HG03103 (cell line): ENCODE data around the gene HLCS.

Experiments
- ATAC-seq: cut with Tn5 transposase; IDR thresholded peaks from one replicate; pipeline ENCODE4 v1.9.1; 2021; ENCODE audit warnings: low read depth; ENCODE audit not compliant: unreplicated experiment

The HLCS gene

GRCh38 chr21:36709030-36709867 is 257.2 kb downstream of the HLCS start:
- no peak for ATAC-seq

DNA sequence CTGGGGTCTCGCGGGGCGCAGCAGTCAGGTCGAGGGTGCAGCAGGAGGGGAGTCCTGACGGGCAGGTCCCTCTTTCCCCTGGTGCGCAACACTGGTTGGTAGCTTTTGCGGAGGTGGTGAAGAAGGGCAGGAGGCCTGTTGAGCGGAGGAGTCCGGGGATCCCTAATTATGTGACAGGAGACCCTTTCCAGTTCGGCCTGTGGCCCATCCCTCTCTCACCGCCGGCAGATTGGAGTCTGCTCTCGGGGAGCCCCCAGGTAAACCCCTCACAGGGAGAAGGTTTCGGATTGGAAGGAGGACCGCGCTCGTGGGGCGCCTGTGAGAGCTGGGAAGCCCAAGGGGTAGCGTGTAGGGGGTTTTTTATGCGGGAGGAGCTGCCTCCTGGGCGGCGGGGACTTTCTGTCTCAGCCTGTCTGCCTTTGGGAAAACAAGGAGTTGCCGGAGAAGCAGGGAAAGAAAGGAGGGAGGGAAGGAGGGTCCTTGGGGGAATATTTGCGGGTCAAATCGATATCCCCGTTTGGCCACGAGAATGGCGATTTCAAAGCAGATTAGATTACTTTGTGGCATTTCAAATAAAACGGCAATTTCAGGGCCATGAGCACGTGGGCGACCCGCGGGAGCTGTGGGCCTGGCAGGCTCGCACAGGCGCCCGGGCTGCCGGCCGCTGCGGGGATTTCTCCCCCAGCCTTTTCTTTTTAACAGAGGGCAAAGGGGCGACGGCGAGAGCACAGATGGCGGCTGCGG is 258.0 kb downstream of the HLCS start:
- no peak for ATAC-seq

DNA sequence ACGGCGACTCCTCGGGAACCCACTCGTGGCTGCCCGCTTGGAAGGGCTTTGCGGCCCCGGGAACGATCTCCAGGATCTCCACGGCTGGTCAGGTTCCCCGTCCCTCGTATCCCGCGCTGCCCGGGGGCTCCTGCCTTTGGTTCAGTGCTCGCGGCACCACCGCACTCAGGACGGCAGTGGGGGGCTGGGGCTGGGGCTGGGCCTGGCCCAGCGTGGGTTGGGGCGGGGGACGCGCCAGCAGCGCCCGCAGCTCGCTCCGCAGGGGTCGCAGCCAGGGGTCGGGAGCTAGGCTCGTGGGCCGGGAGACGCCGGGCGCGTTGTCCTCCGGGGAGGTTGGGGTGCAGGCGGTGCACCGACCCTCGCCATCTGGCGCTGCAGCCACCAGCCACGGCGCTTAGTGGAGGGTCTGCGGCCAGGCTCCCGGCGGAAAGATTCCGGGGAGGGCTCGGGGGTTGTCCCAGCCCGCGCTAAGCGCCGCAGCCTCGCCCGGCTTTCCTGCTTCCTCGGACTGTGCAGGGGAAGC is 258.6 kb downstream of the HLCS start:
- no peak for ATAC-seq

DNA sequence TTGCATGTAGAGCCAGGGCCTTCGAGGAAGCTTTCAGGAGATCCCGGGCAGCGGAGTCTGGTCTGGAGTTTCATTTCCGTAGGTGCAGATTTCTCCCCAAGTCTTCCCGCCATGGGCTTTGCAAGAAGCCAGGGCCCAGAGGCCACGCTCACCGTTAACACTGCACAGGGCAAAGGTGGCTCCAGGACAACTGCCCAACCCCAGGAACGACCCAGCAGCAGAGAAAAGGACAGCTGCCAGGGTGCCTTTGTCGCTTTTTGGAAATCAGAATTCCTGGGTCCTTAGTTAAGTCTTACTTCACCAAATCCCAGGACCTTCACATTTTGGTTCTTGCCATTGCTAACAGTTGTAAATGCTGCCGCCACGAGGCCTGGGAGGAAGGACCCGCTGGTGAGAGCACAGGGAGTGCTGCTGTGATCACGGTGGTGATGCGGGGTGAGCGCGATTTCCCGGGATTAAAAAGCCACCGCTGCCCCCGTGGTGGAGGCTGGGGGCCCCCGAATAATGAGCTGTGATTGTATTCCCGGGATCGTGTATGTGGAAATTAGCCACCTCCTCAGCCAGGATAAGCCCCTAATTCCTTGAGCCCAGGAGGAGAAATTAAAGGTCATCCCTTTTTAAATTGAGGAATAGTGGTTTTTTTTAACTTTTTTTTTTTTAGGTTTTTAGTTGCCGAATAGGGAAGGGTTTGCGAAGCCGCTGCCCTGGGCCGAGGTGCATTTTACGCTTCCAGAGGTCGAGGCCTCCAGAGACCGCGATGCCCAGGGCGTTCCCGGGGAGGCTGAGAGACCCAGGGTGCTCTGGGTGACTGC is 259.3 kb downstream of the HLCS start:
- ATAC-seq, result no peak

DNA sequence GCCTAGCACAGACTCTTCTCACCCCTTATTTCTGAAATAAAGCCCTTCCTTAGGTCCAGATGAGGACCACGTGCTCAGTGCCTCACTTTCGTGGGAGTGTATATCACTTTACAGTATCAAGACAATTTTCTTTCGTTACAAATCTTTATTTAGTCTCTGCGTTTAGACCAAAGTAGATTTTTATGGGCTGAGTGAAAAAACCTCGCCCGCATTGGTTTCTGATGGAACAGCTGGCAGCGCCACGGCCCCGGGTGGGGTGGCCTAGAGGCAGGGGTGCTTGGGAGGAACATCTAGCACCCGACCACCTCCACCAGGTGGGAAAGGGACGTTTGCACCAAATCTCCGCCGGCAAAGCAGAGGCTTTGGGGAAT is 260.0 kb downstream of the HLCS start:
- ATAC-seq, result no peak

DNA sequence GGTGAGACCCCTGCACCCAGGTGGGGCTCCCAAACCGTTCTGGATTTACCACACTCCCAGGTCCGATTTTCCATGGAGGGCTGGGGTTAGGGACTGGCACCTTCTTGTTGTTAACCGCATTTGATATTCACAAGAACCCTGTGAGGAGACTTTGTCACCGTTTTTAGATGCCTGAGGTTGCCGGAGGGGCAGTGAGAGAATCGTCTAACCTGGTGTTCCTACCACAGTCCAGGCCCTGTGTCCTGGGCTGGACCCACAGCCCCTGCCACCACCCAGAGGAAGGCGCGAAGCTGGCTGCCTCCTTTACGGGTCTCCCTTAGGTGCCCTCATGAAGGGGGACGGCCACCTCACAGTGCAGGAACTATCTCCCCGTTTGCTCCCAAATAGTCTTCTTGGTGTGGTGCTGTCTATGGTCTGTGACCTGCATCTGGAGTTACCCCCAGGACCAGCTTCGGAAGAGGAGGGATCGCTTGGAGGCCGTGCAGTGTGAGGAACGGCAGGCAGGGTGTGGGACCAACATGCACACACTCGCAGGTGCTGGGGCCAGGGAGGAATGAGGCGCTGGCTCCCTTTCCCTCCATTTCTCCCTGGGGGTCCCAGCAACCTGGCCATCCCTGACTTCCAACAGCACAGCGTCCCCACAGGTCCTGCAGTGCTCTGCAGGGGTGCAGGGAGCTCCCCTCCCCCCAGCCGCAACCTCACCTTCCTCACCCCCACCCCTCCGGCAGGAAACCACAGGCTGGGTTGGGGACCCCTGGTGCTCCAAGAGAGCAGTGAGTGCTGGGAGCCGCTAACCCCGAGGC is 260.6 kb downstream of the HLCS start:
- no peak for ATAC-seq

DNA sequence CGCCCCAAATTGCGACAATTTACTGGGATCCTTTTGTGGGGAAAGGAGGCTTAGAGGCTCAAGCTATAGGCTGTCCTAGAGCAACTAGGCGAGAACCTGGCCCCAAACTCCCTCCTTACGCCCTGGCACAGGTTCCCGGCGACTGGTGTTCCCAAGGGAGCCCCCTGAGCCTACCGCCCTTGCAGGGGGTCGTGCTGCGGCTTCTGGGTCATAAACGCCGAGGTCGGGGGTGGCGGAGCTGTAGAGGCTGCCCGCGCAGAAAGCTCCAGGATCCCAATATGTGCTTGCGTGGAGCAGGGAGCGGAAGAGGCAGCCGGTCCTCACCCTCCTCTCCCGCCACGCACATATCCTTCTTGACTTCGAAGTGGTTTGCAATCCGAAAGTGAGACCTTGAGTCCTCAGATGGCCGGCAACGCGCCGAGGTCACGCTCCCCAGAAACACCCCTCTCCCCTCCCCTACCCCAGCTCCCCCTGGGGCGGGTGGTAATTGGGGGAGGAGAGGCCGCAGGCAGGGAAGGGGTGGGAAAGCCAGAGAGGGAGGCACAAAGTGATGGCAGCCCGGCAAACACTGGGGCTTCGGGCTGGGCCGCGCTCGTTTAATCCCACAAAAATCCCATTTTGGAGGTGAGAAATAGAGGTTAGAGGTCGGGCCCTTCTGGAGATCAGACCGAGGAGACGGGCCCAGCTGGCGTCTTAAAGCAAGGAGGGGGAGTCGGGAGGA is 261.4 kb downstream of the HLCS start:
- ATAC-seq, result no peak

DNA sequence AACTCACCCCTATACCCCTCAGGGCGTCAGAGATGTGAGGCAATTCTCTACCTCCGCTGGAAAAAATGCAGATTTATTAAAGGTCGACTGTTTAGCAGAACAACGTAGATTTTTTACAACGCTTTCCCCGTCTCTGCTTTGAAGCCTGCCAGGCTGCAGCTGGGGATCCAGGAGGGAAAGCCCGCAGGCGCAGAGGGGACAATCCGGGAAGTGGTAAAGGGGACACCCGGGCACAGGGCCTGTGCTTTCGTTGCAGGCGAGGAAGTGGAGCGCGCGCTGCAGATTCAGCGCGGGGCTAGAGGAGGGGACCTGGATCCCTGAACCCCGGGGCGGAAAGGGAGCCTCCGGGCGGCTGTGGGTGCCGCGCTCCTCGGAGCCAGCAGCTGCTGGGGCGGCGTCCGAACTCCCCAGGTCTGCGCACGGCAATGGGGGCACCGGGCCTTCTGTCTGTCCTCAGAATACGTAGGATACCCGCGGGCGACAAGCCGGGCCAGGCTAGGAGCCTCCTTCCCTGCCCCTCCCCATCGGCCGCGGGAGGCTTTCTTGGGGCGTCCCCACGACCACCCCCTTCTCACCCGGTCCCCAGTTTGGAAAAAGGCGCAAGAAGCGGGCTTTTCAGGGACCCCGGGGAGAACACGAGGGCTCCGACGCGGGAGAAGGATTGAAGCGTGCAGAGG is 262.1 kb downstream of the HLCS start:
- ATAC-seq, result no peak

DNA sequence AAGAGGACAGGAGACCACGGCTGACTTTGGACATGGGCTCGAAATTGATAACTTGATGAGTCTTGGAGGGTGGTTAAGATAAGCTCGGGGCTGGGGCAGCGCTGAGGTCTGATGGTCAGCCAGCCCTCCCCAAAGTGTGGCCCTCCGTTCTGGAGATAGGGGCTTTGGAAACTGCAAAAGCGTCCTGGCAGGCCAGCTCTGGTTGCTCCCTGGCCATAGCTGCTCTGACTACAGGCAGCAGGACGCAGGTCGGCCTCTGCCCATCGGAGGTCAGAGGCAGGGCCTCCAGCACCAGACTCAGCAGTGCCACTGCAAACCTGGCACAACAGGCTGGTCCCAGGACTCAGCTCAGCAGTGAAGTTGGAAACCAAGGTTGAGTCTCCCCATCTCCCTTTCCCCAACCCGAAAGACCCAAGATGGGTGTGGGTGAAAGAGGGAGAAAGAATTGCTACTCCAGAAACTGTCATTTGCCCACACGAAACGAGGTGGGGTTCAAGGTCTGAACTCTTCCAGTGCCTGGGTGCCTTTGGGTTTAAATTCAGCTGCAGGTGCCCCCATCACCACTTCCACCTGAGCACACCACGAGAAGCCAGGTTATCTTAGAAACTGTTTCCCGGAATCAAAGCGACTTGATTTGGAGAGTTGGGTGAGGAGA is 262.7 kb downstream of the HLCS start:
- ATAC-seq, result no peak

DNA sequence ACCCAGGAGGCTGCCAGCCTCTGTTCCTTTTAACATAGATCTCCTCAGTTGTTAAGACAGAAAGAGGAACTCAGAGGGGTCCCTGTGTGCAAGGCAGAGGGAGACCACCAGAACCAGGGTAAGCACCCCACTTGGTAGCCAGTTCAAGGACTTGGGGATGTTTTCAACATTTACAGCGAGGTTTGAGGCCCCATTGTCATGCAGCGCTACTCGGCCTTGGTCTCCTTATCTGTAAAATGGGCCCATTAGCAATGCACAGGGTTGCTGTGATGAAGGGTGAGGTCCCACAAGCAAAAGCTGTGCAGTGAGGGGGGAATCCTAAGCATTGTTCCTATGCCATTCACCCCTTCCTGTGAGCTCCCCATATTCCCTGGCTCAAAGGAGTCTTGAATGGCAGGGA is 263.3 kb downstream of the HLCS start:
- no peak for ATAC-seq

- ATAC-seq, result no peak
Observed at GRCh38 chr21:36702622-36702968, 263.9 kb downstream of the HLCS start.

- ATAC-seq, result no peak
Observed at GRCh38 chr21:36701756-36702621, 264.5 kb downstream of the HLCS start.

DNA sequence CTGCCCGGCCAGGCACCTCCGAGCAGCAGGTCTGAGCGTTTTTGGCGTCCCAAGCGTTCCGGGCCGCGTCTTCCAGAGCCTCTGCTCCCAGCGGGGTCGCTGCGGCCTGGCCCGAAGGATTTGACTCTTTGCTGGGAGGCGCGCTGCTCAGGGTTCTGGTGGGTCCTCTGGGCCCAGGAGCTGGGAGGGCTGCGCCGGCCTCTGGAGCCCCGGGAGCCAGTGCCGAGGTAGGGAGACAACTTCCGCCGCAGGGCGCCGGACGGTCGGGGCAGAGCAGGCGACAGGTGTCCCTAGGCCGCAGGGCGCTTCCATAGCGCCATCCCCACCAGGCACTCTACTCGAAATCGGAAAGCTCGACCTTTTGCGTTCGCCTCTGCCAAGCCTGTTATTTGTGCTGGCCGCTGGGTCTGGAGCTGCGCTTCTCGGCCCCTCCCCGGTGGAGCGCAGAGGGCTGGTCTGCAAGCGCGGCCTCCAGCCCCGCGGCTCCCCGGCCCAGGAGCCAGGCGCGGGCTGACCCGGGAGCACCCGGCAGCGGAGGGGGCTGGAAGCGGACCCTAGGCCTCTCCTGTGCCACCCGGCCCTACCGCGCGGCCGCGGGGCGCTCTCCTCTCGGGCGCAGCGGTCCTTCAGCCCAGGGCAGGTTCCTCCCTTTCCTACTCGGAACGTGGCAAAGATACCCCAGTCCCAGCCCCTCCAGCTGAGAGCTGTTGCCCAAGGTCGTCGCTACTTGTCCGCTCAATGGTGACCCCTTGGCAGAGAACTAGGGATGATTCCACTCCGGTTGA is 265.3 kb downstream of the HLCS start:
- no peak for ATAC-seq
